Mucosa of rectum (tissue), 2 donors: Measurements from ENCODE around the gene IGSF21.

Experiments
- H3K27ac ChIP-seq, 2 donors: one replicate each; pipeline ENCODE4 v1.7.0; 2013; ENCODE audit warnings: inconsistent platforms in 2 of 2, low read depth in 2 of 2, low read length in 2 of 2
- H3K27me3 ChIP-seq, 2 donors: one replicate each; pipeline ENCODE4 v1.7.0; 2013; ENCODE audit warnings: low read length in 2 of 2; ENCODE audit not compliant: control insufficient read depth in 2 of 2, insufficient read depth in 2 of 2
- H3K36me3 ChIP-seq, 2 donors: one replicate each; pipeline ENCODE4 v1.7.0; 2013; ENCODE audit warnings: low read length in 2 of 2; ENCODE audit not compliant: control insufficient read depth in 2 of 2, insufficient read depth in 2 of 2
- H3K4me1 ChIP-seq, 2 donors: one replicate each; pipeline ENCODE4 v1.7.0; 2013; ENCODE audit warnings: low read length in 2 of 2, mild to moderate bottlenecking in 1 of 2; ENCODE audit not compliant: control insufficient read depth in 2 of 2, insufficient read depth in 2 of 2
- H3K4me3 ChIP-seq, 2 donors: one replicate each; pipeline ENCODE4 v1.7.0; 2013; ENCODE audit warnings: low read length in 2 of 2
- H3K9ac ChIP-seq, 2 donors: one replicate each; pipeline ENCODE4 v1.7.0; 2013; ENCODE audit warnings: low read length in 2 of 2, low read depth in 1 of 2, mild to moderate bottlenecking in 1 of 2
- H3K9me3 ChIP-seq, 2 donors: one replicate each; pipeline ENCODE4 v1.7.0; 2013; ENCODE audit warnings: low read length in 2 of 2; ENCODE audit not compliant: control insufficient read depth in 2 of 2
- donor health status: healthy.
- donor health status: Normal muscosa, but diverticular disease.

IGSF21 gene

GRCh38 chr1:18299441-18300338 lies 192.1 kb downstream of the IGSF21 start:
- no peak overlapping the region for H3K9ac ChIP-seq
- H3K27ac ChIP-seq: no peak overlapping the region
- H3K36me3 ChIP-seq: no peaks in the 10 kb centered on the region
- H3K4me1 ChIP-seq: no peaks in the 10 kb centered on the region
- H3K9me3 ChIP-seq: no peaks in the 10 kb centered on the region
- peaks cover 10 to 18% of the 10 kb centered on the region in 2 donors for H3K27me3 ChIP-seq
- no peak overlapping the region for H3K4me3 ChIP-seq

- H3K9ac ChIP-seq: no peak overlapping the region
- H3K27ac ChIP-seq: no peak overlapping the region
- no peak overlapping the region for H3K4me3 ChIP-seq
- H3K36me3 ChIP-seq: no peaks in the 10 kb centered on the region
- no peaks in the 10 kb centered on the region for H3K4me1 ChIP-seq
- peaks cover 10 to 17% of the 10 kb centered on the region in 2 donors for H3K27me3 ChIP-seq
- H3K9me3 ChIP-seq: no peaks in the 10 kb centered on the region
Observed at GRCh38 chr1:18300376-18300775, 192.8 kb downstream of the IGSF21 start.

- Histone ChIP-seq H3K9ac (no peak overlapping the region), H3K27me3 (peaks cover 10 to 11% of the 10 kb centered on the region in 2 donors), H3K4me1 (no peaks in the 10 kb centered on the region), H3K36me3 (no peaks in the 10 kb centered on the region), H3K9me3 (no peaks in the 10 kb centered on the region), H3K27ac (no peak overlapping the region), H3K4me3 (no peak overlapping the region)
Observed at GRCh38 chr1:18302788-18303413, 195.3 kb downstream of the IGSF21 start.

- H3K9ac ChIP-seq: no peak overlapping the region
- peaks cover 0 to 4% of the 10 kb centered on the region in 2 donors for H3K27me3 ChIP-seq
- H3K4me3 ChIP-seq: no peak overlapping the region
- H3K36me3 ChIP-seq: no peaks in the 10 kb centered on the region
- H3K4me1 ChIP-seq: no peaks in the 10 kb centered on the region
- H3K27ac ChIP-seq: no peak overlapping the region
- H3K9me3 ChIP-seq: no peaks in the 10 kb centered on the region
Observed at GRCh38 chr1:18304151-18304869, 196.7 kb downstream of the IGSF21 start.

GRCh38 chr1:18305182-18305795 lies 197.7 kb downstream of the IGSF21 start:
- Histone ChIP-seq H3K27ac (no peak overlapping the region), H3K4me1 (no peaks in the 10 kb centered on the region), H3K36me3 (no peaks in the 10 kb centered on the region), H3K9me3 (no peaks in the 10 kb centered on the region), H3K27me3 (no peaks in the 10 kb centered on the region), H3K9ac (no peak overlapping the region), H3K4me3 (no peak overlapping the region)

- Histone ChIP-seq H3K9ac (no peak overlapping the region), H3K9me3 (no peaks in the 10 kb centered on the region), H3K27ac (no peak overlapping the region), H3K36me3 (no peaks in the 10 kb centered on the region), H3K4me1 (no peaks in the 10 kb centered on the region), H3K27me3 (no peaks in the 10 kb centered on the region), H3K4me3 (no peak overlapping the region)
Observed at GRCh38 chr1:18307329-18307898, 199.8 kb downstream of the IGSF21 start.

GRCh38 chr1:18309552-18310155 lies 202.1 kb downstream of the IGSF21 start:
- Histone ChIP-seq H3K4me3 (no peak overlapping the region), H3K27me3 (no peaks in the 10 kb centered on the region), H3K9ac (no peak overlapping the region), H3K36me3 (no peaks in the 10 kb centered on the region), H3K27ac (no peak overlapping the region), H3K9me3 (no peaks in the 10 kb centered on the region), H3K4me1 (no peaks in the 10 kb centered on the region)

- no peak overlapping the region for H3K9ac ChIP-seq
- no peaks in the 10 kb centered on the region for H3K36me3 ChIP-seq
- H3K9me3 ChIP-seq: no peaks in the 10 kb centered on the region
- no peak overlapping the region for H3K27ac ChIP-seq
- no peaks in the 10 kb centered on the region for H3K27me3 ChIP-seq
- no peak overlapping the region for H3K4me3 ChIP-seq
- no peaks in the 10 kb centered on the region for H3K4me1 ChIP-seq
Observed at GRCh38 chr1:18312961-18313360, 205.4 kb downstream of the IGSF21 start.

GRCh38 chr1:18313523-18313922 lies 205.9 kb downstream of the IGSF21 start:
- Histone ChIP-seq H3K27ac (no peak overlapping the region), H3K27me3 (no peaks in the 10 kb centered on the region), H3K4me3 (no peak overlapping the region), H3K4me1 (no peaks in the 10 kb centered on the region), H3K9me3 (no peaks in the 10 kb centered on the region), H3K36me3 (no peaks in the 10 kb centered on the region), H3K9ac (no peak overlapping the region)
